ENCODE data around the gene GRIK1.

Gene GRIK1

DNA sequence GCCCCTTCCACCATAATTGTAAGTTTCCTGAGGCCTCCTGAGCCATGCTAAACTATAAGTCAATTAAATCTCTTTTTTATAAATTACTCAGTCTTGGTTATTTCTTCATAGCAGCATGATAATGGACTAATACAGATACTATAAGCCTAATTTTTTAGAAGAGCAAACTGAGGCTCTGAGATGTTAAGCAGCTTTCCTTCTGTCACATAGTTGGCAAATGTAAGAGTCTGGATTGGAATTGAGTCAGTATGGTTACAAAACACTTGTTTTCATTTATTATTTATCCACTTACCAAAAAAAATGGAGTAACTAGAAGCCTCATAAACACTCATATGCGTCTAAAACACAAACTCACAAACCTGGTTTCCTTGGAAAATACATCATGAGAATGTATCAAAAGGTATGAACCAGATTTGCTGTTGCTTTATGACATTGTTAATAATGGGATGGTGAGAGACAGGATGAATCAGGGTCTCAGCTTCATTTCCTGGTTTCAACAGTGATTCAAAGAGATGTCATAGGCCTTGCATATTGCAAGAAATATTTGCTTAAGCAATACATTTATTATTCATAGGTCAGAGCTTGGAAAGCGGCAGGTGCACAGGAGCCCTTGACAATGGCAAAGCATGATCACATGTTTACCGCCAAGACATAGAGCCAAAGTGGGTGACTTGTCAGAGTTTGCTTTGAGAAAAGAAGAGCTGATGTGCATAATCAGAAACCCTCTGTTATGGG, 221.5 kb downstream of the GRIK1 start:
- peak; percentile 53 for DNase-seq (ENCODE audit: low read depth)

DNA sequence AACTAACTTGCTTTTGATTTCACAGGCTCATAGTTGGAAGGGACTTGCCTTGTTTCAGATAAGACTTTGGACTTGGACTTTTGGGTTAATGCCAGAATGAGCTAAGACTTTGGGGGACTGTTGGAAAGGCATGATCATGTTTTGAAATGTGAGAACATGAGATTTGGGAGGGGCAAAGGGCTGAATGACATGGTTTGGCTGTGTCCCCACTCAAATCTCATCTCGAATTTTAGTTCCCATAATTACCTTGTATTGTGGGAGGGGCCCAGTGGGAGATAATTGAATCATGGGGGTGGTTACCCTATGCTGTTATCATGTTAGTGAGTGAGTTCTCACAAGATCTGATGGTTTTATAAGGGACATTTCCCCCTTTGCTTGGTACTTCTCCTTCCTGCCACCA, 222.1 kb downstream of the GRIK1 start:
- DNase-seq (ENCODE audit: low read depth), result no peak

DNA sequence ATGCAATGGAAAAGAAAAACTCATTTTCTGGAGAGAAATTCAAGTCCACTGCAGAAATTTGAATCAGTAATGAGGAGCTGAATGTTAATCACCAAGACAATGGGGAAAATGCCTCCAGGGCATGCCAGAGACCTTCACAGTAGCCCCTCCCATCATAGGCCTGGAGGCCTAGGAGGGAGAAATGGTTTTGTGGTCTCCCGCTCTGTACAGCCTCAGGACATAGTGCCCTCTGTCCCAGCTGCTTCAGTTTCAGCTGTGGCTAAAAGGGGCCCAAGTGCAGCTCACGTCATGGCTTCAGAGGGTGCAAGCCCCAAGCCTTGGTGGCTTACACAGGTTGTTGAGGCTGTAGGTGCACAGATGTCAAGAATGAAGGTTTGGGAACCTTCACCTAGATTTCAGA, 223.0 kb downstream of the GRIK1 start:
- no peak for DNase-seq (ENCODE audit: low read depth)

DNA sequence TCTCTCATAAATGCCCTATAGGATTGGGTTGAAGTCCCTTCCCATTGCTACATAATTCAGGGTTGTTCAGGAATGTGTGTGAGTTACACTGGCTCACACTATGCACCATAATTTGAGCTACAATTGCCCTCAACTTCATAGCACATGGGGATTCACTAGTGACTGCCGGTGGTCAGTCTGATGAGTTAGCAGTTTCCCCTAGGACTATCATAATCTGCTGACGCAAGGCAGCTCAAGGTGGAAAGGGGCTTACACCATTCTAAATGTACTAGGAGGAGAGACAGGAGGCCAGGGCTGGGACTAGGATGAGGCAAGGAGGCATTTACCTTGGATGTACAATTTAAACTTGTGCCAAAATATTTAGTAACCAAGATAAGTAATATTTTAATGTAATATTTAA, 224.7 kb downstream of the GRIK1 start:
- no peak for DNase-seq (ENCODE audit: low read depth)

GRCh38 chr21:29712818-29713217, 227.0 kb downstream of the GRIK1 start:
- no peak for DNase-seq (ENCODE audit: low read depth)

GRCh38 chr21:29711236-29711635, 228.6 kb downstream of the GRIK1 start:
- DNase-seq (ENCODE audit: low read depth), result no peak

DNA sequence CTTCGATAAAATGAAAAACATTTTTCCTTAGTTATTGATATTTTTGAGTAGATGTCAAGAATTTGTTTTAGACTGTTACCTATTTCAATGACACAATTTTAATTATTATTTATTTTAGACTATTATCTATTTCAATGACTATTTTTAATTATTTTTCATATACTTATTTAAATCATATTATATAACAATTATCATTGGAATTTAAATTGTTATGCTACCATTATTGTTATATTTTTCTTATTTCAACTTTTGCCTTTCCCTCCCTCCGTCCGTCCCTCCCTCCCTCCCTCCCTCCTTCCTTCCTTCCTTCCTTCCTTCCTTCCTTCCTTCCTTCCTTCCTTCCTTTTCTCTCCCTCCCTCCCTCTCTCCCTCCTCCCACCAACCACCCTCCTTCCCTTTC, 229.3 kb downstream of the GRIK1 start:
- no peak for DNase-seq (ENCODE audit: low read depth)

DNA sequence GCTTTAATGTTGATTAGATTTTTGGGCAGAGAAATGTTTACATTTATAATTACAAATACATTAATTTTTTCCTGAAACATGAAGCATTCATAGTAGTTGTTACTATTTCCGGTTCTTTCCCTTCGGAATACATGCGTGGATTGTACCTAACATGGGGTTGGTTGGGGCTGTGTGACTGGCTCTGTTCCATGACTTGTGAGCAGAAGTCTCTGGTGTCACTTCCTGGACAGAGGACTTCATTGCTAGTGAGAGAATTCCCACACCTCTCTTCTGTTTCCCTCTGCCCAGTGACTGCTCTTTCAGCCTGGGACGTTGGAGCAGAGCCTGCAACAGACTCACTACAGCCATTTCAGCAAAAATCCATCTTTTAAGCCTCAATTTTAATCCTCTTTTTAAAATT, 231.4 kb downstream of the GRIK1 start:
- no peak for DNase-seq (ENCODE audit: low read depth)

GRCh38 chr21:29704719-29705118, 235.1 kb downstream of the GRIK1 start:
- DNase-seq (ENCODE audit: low read depth), result no peak

GRCh38 chr21:29701676-29702075, 238.1 kb downstream of the GRIK1 start:
- DNase-seq (ENCODE audit: low read depth), result no peak

DNA sequence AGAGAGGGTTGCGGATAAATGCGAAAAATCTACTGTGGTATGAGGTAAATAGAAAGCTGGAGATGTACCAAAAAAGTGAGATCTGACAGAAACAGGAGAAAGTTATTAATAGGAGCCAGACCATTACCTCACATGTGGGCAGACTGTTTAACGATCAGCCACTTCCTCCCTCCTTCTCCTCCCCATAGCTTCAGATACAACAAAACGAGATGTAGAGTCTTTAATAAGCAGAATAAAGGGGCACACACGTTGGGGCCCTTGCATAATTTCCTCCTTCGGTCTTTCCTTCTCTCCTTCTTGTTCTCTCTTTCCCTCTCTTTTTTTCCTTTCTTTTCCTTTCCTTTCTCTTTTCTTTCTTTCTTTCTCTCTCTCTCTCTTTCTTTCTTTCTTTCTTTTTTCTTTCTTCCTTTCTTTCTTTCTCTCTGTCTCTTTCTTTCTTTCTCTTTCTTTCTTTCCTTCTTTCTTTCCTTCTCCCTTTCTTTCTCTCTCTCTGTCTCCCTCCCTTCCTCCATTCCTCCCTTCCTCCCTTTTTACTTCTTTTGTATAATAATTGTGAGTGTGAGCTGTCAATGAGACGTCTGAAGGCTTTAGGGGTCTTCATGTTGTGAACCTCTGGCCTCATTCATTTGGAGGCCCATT, 242.1 kb downstream of the GRIK1 start:
- no peak for DNase-seq (ENCODE audit: low read depth)

GRCh38 chr21:29696937-29697336, 242.9 kb downstream of the GRIK1 start:
- DNase-seq (ENCODE audit: low read depth), result no peak

- no peak for DNase-seq (ENCODE audit: low read depth)
These were observed 247.9 kb downstream of the GRIK1 start for GRCh38 chr21:29691616-29692491.

GRCh38 chr21:29689753-29690152, 250.0 kb downstream of the GRIK1 start:
- DNase-seq (ENCODE audit: low read depth), result no peak

DNA sequence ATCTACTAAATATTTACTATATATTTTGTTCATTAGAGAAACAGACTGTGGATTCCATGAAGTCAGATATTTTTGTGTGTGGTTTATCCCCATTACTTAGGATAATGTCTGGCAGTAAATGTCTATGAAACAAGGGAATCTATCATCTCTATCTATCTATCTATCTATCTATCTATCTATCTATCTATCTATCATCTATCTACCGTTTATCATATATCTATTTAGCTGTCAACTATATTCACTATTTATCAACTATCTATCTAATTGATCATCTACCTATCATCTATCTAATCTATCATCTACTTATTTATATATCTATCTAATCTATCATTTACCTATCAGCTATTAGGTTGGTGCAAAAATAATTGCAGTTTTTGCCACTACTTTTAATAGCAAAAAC, 255.7 kb downstream of the GRIK1 start:
- no peak for DNase-seq (ENCODE audit: low read depth)

DNA sequence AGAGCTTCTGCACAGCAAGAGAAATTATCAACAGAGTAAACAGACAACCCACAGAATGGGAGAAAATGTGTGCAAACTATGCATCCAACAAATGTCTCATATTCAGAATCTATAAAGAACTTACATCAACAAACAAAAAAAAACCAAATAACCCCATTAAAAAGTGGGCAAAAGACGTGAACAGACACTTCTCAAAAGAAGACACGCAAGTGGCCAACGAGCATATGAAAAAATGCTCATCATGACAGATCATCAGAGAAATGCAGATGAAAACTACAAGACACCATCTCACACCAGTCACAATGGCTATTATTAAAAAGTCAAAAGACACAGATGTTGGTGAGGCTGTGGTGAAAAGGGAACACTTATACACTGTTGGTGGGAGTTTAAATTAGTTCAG, 257.0 kb downstream of the GRIK1 start:
- no peak for DNase-seq (ENCODE audit: low read depth)

DNA sequence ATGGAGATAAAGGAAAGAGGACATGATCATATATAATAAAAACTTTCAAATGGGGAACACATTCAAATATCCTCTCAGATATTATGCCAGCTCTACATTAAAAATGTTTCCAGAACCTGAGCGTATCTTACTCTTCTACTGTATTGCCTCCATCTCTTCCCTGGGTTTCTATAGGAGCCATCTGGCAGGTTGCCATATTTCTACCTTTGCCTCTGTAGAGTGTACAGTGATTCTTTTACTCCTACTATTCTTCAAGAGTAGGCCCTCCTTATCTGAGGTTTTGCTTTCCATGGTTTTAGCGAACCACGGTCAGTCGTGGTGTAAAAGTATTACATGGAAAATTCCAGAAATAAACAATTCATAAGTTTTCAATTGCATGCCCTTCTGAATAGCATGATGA, 259.5 kb downstream of the GRIK1 start:
- DNase-seq (ENCODE audit: low read depth), result peak; percentile 15

DNA sequence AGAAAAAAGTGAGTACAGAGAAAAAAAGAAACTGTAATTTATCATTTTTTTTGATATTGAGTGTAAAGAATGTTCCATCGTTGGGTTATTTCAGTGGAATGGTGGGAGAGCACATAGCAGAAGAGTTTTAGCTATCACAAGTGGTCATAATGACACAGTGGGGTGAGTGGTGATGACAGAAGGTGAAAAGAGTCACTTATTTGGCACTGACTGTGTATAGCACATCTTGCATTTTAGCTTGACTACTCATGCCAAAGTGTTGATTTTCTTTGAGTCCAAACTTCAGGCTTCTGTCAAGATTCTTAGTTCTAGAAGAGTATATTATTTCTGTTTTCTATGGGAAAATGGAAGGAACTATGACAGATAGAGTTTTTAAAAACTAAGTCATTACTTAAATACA, 261.2 kb downstream of the GRIK1 start:
- DNase-seq (ENCODE audit: low read depth), result no peak

DNA sequence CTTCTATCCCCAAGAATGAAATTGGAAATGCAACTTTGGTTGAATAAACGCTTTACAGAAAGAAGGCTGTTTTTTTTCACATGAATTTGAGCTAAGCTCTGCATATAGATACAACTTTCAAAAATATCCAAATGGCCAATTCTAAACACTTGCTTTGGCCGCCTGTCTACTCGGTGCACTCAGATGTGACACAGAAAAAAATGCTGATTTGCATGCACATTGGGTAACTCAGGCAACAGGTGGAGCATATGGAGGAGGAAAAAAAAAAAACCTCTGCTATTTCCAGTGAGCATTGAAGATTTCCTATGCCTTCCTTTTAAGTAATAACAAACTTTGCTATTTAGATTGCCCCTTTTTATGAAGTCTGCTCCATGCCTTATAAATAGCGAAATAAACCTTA, 262.5 kb downstream of the GRIK1 start:
- DNase-seq (ENCODE audit: low read depth), result no peak

GRCh38 chr21:29676395-29676794, 263.4 kb downstream of the GRIK1 start:
- no peak for DNase-seq (ENCODE audit: low read depth)

GRCh38 chr21:29675451-29675850, 264.3 kb downstream of the GRIK1 start:
- DNase-seq (ENCODE audit: low read depth), result no peak

DNA sequence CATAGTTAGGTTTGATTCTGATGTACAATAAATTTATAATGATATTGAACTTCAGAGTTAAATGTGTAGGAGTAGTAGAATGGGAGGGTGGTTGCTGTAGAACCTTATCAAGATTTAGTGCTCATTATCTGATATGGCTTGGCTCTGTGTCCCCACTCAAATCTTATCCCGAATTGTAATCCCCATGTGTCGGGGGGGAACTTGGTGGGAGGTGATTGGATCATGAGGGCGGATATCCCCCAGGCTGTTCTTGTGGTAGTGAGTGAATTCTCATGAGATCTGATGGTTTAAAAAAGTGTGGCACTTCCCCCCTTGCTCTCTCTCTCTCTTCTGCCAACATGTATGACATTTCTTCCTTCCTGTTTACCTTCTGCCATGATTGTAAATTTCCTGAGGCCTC, 265.5 kb downstream of the GRIK1 start:
- DNase-seq (ENCODE audit: low read depth), result no peak

- DNase-seq (ENCODE audit: low read depth), result no peak
These were observed 266.6 kb downstream of the GRIK1 start for GRCh38 chr21:29673096-29673610.
